NCI-H2107 (cell line): Measurements from ENCODE around the gene TMED1.

Source experiments
- DNase-seq: peaks from one replicate; lab custom pipeline; 2025; lab: John Stamatoyannopoulos, UW

Gene TMED1

DNA sequence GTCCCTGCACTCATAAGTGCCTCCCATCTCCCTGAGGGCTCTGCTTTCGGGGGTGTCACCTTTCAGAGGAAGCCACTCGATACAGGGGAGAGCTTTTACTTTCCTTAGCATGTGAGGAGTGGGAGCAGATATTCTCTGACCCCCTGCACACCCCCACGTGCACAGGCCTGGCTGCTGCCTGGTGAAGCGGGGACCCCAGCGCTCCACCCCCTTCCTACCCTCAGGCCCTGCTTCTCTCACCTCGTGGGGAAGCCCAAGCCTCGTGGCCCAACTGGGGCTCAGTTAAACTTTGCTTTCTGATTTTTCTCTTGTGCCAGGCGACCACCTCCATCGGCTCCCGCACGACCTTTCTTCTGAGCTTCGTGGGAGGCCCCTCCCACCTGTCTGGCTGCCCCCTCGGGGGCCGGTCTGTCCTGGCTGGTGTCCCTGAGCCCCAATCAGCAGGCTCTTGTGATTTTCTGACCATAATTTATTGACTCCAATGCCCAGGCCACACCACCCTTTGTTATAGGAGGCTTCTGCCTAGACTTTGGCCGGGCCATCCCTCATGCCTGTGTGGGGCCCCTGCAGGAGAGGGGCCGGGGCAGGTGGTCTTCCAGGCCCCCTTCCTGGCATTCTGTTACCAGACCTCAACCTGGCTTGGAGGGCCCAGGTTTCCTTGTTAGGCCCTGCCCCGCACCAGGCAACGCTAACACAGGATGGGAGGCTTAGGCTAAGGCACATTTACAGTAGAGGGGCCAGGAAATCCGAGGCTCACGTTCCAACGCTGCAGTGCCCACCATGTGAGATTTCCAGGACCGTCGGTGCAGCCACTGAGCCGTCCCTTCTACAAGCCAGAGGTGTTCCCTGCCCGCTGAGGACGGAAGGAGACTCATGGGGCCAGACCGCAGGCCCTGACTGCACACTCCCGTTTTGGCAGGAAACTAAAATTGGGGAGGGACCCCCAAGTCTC, 3.7 kb downstream of the TMED1 start:
- DNase-seq: no peak

DNA sequence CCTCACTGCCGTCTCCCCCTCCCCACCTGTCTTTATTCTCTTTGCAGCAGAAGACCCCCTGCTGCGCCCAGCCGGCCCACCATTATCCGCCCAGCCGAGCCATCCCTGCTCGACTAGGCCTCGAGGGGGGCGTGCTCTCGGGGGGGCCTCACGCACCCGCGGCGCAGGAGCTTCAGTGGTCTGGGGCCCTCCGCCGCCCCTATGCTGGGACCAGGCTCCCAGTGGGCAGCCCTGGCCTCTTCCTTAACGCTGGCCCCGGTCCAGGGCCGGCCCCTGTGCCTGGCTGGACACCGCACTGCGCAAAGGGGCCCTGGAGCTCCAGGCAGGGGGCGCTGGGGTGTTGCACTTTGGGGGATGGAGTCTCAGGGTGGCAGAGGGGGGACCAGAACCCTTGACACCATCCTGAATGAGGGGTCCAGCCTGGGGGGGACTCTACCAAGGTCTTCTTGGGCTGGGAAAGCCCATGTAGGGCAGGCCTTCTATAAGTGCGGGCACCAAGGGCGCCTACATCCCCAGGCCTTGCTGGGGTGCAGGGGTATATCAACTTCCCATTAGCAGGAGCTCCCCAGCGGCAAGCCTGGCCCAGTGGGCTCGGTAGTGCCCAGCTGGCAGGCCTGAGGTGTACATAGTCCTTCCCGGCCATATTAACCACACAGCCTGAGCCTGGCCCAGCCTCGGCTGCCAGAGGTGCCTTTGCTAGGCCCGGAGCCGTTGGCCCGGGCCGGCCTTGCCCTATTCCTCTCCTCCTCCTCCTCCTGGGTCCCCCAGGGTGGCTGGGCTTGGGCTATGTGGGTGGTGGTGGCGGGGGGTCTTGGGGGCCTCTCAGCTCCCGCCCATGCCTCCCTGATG, 4.9 kb downstream of the TMED1 start:
- DNase-seq: no peak

DNA sequence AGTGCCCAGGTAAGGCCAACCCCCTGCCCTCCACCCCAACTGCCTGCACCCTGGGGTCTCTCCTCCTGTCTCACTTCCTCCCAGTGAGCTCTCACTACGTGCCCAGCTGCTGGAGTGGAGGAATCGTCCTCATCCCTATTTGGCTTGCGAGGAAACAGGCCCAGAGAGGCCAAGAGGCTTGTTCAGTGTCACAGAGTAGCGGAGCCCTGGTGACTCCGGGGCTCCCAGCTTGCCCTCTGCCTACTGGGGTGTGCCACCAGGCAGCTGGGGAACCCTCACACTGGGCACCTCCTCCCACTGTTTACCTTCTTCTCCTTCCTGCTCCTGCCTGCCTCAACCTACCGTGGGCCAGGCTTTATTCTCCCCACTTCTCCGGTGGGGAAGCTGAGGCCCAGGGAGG, 5.6 kb downstream of the TMED1 start:
- no peak for DNase-seq

DNA sequence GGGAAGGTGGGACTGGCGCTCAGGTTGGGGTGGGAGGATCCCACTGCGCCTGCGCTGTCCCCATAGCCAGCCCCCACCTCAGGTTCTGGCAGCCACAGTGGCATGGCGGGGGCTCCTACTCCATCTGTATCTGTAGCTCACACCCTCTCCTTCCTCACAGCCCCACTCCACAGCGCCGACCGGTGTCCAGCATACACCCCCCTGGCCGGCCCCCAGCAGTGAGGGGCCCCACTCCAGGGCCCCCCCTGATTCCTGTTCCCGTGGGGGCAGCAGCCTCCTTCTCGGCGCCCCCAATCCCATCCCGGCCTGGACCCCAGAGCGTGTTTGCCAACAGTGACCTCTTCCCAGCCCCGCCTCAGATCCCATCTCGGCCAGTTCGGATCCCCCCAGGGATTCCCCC, 6.0 kb downstream of the TMED1 start:
- DNase-seq: no peak

DNA sequence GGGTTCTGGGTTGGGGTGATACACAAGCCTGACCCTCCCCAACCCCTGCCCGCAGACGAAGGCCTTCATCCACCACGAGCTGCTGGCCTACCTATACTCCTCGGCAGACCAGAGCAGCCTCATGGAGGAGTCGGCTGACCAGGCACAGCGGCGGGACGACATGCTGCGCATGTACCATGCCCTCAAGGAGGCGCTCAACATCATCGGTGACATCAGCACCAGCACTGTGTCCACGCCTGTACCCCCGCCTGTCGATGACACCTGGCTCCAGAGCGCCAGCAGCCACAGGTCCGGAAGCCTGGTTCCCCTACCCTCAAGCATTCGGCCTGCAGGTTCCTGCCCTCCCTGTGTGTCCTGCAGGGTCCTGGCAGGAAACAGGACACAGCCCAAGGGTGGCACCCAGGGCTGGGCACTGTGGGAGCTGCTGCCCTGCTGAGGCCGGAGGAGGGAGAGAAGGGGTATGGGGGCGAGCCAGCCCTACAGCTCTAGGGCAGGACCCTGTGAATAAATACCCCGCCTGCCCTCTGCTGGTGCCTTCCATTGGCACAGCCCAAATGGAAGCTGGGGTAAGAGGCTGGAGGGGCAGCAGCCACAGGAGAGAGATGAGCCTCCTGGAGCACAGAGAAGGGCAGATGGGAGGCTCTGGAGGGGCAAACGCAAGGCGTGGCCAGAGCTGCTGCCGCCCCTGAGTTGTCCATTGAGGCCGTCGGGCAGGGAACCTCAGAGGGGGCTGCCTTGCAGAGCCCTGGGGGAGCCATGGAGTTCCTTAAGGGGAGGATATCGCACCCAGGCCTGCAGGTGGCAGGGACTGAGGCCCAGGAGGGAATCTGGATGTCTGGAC, 6.8 kb downstream of the TMED1 start:
- DNase-seq: no peak

DNA sequence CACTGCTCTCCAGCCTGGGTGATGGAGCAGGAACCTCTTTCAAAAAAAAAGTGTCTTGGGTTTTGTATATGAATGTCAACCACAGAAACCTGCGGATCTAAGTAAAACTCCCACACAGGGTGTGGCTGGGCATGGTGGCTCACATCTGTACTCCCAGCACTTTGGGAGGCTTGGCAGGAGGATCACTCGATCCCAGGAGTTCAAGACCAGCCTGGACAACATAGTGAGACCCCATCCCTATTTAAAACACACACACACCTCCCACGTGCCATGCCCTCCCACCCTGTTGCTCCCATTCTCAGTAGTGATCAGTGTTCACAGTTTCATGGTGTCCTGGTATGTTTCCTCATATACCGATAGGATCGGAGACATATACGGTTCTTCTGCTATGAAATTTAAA, 9.2 kb downstream of the TMED1 start:
- DNase-seq: no peak

DNA sequence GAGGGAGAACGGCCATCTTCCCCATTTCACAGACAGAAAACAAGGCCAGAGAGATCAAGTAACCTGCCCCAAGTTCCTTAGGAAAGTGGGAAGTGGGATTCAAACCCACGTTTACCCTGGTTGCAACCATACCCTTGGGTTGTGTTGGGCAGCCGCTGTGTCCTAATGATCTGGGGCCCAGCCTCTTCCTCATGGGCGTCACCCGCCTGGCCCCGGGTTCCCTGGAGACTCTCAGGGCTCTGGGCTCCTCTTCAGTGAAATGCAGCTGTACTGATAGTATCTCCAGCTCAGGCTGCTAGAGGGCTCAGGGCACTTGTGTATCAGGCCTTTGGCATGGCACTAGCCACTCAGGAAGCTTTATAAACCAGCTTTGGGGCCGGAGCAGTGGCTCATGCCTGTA, 9.8 kb downstream of the TMED1 start:
- DNase-seq: no peak

DNA sequence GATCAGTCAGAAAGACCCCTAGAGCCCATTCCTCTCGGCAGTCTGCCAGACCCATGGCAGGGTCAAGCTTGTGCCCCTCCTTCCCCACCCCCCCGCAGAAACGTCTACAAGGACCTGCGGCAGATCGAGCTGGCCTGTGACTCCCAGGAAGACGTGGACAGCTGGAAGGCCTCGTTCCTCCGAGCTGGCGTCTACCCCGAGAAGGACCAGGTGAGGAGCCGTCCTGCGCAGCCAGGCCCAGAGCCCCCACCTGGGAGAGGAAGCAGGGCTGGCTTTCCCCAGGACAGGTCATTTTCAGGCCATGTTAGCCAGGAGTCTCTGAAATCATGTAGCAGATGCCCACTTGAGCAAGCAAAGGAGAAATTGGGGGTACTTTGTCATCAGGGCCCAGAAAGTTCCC, 12.3 kb downstream of the TMED1 start:
- DNase-seq: no peak

DNA sequence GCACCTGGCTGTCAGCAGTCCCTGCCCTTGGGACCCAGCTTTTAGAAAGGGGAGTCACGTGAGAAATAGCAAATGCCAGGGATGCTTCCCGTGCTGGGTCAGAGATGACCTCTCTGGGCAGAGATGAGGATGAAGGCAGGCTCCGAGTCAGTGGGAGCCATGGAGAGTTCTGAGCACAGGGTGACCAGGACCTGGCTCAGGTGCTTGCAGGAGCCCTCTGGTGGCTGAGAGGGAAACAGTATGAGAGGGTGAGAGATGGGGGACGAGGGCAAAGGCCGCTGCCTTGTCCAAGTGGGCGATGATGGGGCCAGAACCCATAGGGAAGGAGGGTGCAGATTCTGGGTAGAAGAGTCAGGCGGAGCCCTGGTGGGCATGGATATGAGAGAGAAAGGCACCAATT, 15.8 kb downstream of the TMED1 start:
- no peak for DNase-seq

DNA sequence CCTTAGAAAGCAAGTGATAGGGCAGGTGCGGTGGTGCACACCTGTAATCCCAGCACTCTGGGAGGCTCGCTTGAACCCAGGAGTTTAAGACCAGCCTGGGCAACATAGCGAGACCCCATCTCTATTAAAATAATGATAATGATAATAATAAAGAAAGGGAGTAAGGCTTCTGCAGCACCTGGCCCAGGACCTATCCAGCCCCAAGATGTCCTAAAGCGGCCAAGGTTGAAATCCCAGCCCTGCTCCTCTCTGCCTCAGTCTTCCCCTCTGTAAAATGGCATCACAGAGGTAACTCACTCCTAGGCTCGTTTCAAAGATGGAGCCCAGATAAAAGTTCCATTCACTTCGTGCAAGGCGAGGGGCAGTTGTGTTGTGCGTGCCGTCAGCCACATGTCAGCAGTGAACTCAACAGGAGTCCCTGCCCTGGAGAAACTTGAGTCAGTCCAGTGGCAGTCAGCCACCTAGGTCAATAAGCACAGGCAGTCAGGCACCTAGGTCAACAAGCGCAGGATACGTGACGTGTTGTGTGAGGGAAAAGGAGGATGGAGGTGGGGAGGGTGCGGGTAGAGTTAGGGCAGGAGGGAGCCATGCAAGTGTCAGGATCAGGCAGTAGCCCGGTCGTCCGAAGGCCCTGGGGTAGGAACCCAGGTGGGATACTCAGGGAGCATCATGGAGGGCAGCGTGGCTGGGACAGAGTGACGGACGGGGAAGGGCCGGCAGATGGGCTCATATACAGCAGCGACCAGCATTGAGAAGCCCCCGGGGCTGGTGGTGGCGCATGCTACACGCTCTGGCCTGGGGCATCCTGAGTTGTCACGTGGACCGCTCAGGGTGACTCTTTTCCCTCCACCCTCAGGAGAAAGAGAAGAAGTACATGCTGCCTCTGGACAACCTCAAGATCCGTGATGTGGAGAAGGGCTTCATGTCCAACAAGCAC, 16.6 kb downstream of the TMED1 start:
- no peak for DNase-seq

DNA sequence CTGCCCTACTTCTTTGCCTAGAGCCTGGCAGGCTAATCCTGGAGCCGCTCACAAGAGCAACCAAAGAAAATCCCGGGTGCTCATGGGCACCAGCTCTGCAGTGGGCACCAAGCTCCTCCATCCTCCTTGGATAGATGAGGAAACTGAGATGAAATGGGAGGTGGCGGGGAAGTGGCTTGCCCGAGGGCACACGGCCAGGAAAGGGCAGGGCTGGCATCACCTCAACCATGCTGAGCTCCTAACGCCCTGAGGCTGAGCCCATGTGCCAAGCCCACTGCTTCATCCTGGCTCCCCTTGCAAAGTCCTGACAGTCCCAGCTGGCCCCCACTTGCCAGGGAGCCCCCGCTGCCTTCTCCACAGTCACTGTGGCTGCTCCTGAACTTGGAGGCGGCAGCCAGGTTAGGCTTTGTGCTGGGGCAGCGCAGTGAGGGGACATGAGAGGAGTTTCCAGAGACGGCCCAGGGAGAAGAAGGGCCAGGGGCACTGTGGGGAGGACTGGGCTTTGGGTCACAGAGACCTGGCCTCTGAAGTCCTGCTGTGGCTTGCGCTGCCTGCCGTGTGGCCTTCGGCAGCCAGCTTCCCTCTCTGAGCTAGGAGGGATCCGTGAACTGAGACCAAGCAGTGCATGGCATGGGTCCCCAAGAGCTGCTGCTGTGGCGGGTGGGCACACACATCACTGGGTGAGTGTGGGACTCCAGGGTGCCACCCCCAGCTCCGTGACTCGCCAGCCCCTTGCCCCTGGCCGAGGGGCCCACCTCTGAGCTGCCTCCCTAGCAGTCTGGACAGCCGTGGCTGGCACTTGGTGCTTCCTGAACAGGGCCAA, 17.5 kb downstream of the TMED1 start:
- DNase-seq: no peak

DNA sequence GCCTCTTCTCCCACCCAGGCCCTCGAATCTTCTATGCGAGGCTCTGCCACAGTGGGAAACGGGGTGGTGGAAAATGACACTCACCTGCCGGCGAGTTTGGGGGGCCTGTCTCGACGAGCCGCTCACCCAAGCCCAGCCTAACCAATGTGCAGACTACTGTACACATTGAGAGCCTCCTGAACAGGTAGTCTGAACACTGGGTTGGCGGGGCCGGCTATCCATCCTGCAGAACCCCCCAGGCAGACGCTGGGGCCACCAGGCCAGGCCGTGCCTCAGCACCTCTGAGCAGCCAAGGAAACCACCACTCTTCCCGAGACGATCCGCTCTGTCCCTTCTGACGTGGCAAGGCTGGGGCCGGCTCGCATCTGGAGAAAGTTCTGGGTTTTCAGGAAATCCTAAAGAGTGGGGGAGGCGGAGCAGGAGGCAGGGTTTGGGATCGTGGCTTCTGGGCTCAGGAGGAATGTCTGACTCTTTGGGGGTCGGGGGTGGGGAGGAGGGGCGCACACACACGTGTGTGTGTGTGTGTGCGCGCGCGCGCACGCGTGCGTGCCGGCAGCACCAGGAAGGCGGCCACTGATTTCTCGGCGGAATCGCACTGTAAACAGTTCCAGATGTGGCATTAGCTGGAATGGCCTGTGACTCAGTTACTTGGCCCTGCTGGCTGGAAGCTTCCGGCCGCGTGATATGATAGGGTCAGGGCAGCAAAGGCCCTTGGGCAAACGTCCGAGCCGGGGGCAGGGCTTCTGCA, 18.5 kb downstream of the TMED1 start:
- DNase-seq: no peak

DNA sequence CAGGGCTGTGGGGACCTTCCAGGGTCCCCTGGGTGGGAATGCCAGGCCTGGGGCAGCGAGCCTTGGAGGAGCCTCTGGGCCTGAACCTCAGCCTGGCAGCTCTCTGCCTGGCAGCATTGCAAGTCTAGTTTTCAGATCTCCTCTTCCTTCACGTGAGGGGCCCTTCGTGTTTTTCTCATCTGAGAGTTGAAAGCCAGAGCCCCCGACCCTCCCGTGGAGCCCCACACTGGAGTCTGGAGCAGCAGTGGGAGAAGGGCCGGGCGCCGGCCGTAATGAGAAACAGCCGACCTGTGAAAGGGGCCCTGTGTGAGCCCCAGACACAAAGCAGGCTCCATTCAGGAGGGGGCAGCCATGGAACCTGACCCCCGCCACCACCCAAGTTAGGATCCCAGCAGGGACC, 19.3 kb downstream of the TMED1 start:
- no peak for DNase-seq

DNA sequence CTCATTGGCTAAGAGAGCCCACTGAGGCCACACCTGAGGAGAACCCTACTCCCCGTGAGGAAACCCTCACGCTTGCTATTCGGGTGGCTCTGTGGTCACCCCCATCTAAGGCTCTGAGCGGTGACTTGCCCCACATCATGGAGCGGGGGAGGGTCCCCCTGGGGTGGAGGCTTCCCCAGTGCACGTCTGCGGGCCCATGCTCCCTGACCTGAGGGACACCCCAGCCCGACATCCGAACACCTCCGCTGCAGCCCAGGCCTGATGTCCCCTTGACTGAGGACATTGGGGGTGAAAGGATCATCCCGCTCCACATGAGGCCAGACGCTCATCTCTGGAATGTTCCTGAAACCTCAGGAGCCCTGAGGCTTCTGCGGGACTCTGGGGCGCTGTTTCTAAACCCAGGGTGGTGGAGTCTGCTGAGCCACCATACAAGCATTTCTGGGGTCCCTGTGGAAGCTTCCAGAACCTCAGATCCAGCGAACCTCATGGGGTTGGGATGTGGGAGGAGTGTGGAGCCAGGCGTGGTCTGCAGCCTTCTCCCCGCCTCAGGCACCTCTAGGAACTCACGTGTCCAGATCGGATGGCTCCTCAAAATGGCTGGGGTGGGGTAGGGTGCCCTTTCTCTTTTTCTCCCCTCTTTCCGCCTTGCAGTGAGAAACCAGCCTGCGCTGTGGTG, 19.9 kb downstream of the TMED1 start:
- DNase-seq: no peak

DNA sequence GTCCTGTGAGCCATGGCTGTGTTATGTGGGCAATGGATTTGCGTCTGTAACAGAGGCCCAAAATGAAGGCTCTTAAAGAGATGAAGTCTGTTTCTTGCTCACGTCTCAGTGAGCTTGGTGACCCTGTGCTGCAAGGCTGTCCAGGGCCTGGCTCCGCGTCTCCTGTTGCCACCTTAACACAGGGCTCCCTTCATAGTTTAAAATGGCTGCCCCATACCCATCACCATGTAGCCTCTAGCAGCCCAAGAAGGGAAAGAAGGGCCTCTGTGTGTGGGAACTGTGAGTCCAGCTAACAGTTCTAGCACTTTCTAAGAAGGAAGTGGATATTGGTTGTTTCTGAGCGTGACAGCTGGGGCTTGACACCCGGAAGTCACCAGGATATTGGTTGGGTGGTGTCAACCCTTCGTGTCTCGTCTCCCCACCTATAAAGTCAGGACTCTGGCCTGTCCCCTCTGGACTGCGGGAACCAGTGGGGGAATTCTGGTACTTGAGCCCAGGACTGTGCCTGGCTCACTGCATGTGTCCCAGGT, 20.9 kb downstream of the TMED1 start:
- no peak for DNase-seq

DNA sequence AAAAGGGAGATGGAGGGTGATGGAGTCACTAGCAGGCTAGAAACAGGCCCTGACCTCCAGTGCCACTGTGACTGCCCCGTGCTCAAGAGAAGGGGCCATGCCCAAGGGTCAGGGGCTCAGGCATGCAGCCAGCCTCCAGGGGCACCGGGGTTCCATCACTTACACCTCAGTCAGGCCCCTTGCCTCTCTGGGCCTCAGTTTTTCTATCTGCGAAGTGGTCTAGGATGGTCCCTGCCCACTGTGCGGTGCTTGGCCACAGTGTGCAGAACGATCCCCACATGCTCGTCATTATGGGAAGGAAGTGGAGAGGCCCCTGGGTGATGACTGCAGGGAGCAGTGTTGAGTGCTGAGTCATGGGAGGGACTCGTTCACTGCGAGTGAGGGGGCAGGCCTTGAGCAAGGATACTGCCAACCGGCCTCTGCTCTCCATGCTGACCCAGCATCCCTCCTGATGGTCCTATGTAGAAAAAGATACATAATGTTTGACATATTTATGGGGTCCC, 23.1 kb downstream of the TMED1 start:
- no peak for DNase-seq

DNA sequence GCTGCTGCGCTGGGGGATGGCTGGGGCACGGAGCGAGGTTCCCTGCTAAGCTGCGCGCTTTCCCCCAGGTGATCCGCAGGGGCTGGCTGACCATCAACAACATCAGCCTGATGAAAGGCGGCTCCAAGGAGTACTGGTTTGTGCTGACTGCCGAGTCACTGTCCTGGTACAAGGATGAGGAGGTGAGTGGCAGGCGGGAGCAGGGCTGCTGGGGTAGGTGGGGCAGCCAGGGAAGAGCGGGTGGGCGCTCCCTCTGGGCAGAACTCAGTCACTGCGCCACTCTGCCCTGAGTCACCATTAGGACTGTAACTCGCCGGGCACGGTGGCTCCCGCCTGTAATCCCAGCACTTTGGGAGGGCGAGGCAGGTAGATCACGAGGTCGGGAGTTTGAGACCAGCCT, 23.8 kb downstream of the TMED1 start:
- DNase-seq: no peak

DNA sequence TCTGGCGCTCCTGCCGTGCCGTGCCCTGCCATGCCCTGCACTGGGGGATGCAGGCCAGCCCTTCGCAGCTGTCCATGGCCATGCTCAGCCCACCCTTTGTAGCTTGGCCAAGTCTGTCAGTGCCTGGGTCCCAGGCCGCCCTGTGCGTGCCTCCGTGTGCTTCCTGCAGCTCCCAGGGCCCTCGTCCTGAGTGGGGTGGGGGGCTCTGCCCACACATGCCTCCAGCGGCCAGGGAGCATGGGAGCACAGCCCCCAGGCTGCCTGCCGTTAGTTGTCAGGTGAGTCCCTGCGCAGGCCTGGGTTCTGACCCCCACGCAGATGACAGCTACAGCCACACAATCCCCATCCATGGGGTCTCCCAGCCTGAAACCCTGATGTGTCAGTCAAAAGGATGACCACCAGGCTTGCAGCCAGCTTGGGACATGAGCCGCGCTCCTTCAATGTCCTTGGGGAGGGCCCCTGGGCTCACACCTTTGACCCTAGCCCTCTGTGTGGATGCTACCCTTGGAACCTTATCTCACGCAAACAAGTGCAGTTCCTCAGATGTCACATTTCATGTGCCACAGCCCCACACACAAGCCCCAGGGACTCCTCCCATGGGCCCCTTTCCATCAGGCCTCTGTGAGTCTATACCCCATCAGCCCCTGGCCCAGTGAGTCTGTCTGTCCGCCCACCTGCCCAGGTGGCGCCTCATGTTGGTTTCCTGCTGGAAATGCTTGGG, 24.5 kb downstream of the TMED1 start:
- no peak for DNase-seq
